GM10248 (cell line): ENCODE results near the gene RTKN2.

ENCODE experiments used
- CTCF ChIA-PET: fragments of 300-600 bp; sonication (Branson Sonifier 250); formaldehyde crosslinking; extraction: SDS; loops from one replicate; lab custom pipeline; 2021; ENCODE audit warnings: antibody characterized with exemption; lab: Yijun Ruan, JAX
- POLR2A ChIA-PET: fragments of 350-650 bp; sonication (Branson Sonifier 250); formaldehyde crosslinking; extraction: SDS; loops from one replicate; lab custom pipeline; 2020; ENCODE audit warnings: antibody characterized with exemption; lab: Yijun Ruan, JAX
- DNase-seq: peaks from one replicate; pipeline ENCODE4 v3.0.0; 2012; ENCODE audit errors: extremely low spot score
- TF ChIP-seq, protein P1 (sequence below): IDR thresholded peaks from 2 replicates; pipeline ENCODE4 v1.5.1; 2012; ENCODE audit warnings: mild to moderate bottlenecking, low read depth; ENCODE audit errors: extremely low read depth, missing control alignments, control extremely low read depth

The RTKN2 gene

DNA sequence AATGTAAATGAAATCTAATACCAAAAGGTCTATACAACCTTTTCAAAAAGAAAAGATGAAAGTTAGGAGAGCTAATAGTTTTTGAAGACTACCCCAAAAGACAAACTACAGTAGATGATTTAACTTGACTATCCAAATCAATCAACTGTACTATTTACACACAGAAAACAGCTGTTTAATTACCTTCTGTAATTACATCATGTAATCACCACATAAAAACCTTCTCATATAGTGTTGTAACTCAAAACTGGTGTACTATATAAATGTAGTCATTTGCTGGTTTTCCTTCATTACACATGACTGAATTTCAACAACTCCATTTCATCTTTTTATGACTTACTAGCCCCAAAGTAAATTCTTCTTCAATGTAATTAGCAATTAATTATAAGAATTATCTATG, 4.5 kb downstream of the RTKN2 start:
- ChIA-PET CTCF (interaction anchor here (0.6 to 2.9 kb wide), 15 partner anchors 9 to 894 kb away, joined by 3 to 10 read pairs (median 4); no protein-coding TSS in a partner anchor), POLR2A (no interaction called here)
- TF ChIP-seq, protein P1, sequence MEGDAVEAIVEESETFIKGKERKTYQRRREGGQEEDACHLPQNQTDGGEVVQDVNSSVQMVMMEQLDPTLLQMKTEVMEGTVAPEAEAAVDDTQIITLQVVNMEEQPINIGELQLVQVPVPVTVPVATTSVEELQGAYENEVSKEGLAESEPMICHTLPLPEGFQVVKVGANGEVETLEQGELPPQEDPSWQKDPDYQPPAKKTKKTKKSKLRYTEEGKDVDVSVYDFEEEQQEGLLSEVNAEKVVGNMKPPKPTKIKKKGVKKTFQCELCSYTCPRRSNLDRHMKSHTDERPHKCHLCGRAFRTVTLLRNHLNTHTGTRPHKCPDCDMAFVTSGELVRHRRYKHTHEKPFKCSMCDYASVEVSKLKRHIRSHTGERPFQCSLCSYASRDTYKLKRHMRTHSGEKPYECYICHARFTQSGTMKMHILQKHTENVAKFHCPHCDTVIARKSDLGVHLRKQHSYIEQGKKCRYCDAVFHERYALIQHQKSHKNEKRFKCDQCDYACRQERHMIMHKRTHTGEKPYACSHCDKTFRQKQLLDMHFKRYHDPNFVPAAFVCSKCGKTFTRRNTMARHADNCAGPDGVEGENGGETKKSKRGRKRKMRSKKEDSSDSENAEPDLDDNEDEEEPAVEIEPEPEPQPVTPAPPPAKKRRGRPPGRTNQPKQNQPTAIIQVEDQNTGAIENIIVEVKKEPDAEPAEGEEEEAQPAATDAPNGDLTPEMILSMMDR, result no peak
- no peak for DNase-seq

DNA sequence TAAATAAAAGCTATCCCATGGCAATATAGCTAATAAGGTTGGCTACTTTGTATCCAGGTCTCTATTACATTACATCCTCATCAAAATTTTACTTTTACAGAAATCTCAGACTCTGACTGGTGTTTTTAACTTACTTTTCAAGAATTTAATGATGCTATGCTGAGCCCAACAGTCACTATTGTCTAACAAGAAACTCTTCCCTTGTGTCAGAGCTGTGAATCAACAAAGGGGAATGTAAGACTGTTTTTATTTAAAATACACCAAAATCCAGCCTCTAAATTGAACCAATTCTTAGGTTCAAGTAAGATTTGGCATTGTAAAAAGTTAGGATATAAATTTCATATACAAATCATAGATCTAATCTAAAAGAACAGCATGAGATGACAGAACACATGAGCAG, 7.0 kb downstream of the RTKN2 start:
- DNase-seq, result no peak
- TF ChIP-seq, protein P1, result no peak
- POLR2A ChIA-PET, result no interaction called here
- CTCF ChIA-PET, result interaction anchor here (1.4 to 2.5 kb wide), 4 partner anchors 9 to 22 kb away, joined by 3 to 8 read pairs (median 4); no protein-coding TSS in a partner anchor

DNA sequence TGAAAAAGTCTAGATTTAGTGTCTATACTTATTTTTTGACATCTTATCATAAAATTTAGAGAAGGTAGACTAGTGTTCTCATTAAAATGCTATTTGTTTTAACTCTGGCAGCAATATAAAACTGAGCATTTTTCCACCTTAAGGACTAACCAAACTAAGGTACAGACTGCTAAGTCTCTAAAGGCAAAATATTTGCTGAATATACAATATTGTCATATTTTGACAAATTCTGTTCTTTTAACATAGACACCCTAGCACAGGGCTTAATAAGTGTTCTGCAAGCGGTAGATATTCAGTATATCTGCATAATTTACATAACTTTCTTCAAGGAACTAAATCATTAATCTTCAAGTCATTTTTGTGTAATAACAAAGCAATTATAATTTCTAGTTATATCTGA, 8.6 kb downstream of the RTKN2 start:
- DNase-seq, result no peak
- TF ChIP-seq, protein P1, result no peak
- ChIA-PET POLR2A (no interaction called here), CTCF (interaction anchor here (1.4 kb wide), 1 partner anchor 16 kb away, joined by 4 read pairs; no protein-coding TSS in a partner anchor)

DNA sequence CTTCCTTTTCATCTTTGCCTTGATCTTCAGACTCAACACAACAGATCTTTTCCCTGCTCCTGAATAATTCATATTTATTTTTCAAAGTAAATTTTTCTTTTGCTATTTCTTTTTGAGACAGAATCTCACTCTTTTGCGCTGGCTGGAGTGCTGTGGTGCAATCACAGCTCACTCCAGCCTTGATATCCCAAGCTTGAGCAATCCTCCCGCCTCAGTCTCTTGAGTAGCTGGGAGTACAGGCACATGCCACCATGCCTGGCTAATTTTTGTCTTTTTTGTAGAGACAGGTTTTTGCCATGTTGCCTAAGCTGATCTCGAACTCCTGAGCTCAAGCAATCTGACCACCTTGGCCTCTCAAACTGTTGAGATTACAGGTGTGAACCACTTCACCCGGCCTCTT, 9.2 kb downstream of the RTKN2 start:
- ChIA-PET POLR2A (no interaction called here), CTCF (interaction anchor here (1.4 kb wide), 1 partner anchor 15 kb away, joined by 4 read pairs; no protein-coding TSS in a partner anchor)
- TF ChIP-seq, protein P1, result no peak
- no peak for DNase-seq

DNA sequence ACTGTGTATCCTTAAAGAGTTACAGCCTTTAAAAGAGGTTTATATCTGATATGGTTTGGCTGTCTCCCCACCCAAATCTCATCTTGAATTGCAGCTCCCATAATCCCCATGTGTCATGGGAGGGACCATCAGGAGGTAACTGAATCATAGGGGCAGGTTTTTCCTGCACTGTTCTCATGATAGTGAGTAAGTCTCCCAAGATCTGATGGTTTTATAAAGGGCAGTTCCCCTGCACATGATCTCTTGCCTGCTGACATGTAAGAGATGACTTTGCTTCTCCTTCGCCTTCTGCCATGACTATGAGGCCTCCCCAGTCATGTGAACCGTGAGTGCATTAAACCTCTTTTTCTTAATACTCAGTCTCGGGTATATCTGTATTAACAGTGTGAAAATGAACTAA, 9.7 kb downstream of the RTKN2 start:
- POLR2A ChIA-PET, result no interaction called here
- no peak for DNase-seq
- CTCF ChIA-PET, result no interaction called here
- TF ChIP-seq, protein P1, result no peak

DNA sequence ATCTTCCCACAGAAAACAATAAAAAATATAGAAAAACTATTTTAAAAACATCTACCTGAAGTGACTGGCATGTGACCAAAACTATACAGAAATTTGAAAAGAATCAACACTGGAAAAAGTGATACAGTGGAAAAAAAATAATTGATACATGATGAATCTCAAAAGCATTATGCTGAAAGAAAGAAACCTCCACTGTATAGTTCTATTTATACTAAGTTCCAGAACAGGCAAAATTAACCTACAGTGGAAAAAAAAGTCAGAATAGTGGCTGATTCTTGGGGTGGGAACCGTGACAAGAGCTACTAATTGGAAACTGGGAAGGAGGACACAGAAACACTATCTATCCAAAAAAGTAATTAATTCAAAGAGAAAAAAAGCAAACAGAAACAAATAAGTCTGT, 14.9 kb downstream of the RTKN2 start:
- ChIA-PET CTCF (interaction anchor here (0.9 to 1.6 kb wide), 3 partner anchors 9 to 215 kb away, joined by 3 to 5 read pairs (median 3); no protein-coding TSS in a partner anchor), POLR2A (no interaction called here)
- TF ChIP-seq, protein P1, result no peak
- no peak for DNase-seq

DNA sequence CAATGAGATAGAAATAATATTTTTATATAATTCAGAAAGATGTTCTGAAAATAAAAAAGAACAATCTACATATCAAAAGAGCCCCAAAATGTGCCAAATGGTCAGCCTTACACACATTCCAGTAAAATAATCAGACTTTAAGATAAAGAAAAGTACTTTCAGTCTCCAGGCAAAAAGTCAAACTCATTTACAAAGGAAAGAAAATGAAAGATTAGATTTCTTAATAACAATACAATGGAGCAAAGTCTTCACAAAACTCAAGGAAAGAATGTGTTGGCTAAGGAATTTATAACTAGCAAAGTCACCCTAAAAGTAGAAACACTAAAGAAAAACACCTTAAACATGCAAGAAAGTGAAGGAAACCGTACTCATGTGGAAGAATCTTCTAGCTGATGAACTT, 16.6 kb downstream of the RTKN2 start:
- DNase-seq, result no peak
- ChIA-PET POLR2A (no interaction called here), CTCF (interaction anchor here (1.0 to 1.6 kb wide), 4 partner anchors 10 to 14 kb away, joined by 3 to 6 read pairs (median 4); no protein-coding TSS in a partner anchor)
- TF ChIP-seq, protein P1, result no peak
